H1 (cell line): ENCODE measurements around the gene SLC8A1.

Experiments
- EGR1 ChIP-seq: IDR thresholded peaks from 2 replicates; pipeline ENCODE4 v1.6.1; 2011; ENCODE audit warnings: low read depth, low read length, borderline replicate concordance
- MAFK ChIP-seq: IDR thresholded peaks from 2 replicates; pipeline ENCODE4 v1.6.1; 2012; ENCODE audit warnings: low read depth, mild to moderate bottlenecking, improper control_type of control experiment, low read length
- TAF1 ChIP-seq: IDR thresholded peaks from 2 replicates; pipeline ENCODE4 v1.6.1; 2011; ENCODE audit warnings: mild to moderate bottlenecking, low read depth, low read length
- TF ChIP-seq, protein P1 (sequence below): IDR thresholded peaks from 2 replicates; pipeline ENCODE4 v1.6.1; 2011; ENCODE audit warnings: low read length, improper control_type of control experiment
- TF ChIP-seq, protein P2 (sequence below), 3 experiments: IDR thresholded peaks; 1 replicate in 2 of 3; 2 replicates in 1 of 3; pipeline versions ENCODE4 v1.5.1 to v1.6.1; 2011; ENCODE audit warnings: low read length in 3 of 3, mild to moderate bottlenecking in 3 of 3, inconsistent platforms in 2 of 3, low read depth in 1 of 3, moderate library complexity in 1 of 3; ENCODE audit not compliant: insufficient read depth in 1 of 3; ENCODE audit errors: control extremely low read depth in 1 of 3

DNA sequence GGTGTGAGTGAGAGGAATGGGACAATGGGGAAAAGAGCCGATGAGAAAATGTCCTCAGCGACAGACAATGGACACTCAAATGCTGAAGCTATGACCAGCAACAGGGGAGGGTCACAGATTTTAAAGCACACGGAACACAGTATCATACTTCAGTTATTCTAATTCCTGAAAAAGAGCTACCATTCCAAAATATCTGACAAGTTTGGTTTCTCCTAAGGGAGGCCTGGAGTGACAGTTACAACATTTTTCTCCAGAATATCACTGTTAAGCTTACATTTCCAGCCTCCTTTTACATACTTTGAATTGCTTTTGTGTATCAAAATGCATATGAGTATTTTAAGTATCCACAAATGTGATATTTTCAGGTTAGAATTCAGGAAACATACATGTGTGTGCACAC lies 351.2 kb downstream of the SLC8A1 start:
- no peak for TF ChIP-seq TAF1
- TF ChIP-seq MAFK = no peak
- TF ChIP-seq EGR1 = no peak
- TF ChIP-seq, protein P1, sequence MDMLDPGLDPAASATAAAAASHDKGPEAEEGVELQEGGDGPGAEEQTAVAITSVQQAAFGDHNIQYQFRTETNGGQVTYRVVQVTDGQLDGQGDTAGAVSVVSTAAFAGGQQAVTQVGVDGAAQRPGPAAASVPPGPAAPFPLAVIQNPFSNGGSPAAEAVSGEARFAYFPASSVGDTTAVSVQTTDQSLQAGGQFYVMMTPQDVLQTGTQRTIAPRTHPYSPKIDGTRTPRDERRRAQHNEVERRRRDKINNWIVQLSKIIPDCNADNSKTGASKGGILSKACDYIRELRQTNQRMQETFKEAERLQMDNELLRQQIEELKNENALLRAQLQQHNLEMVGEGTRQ = no peak
- TF ChIP-seq, protein P2, sequence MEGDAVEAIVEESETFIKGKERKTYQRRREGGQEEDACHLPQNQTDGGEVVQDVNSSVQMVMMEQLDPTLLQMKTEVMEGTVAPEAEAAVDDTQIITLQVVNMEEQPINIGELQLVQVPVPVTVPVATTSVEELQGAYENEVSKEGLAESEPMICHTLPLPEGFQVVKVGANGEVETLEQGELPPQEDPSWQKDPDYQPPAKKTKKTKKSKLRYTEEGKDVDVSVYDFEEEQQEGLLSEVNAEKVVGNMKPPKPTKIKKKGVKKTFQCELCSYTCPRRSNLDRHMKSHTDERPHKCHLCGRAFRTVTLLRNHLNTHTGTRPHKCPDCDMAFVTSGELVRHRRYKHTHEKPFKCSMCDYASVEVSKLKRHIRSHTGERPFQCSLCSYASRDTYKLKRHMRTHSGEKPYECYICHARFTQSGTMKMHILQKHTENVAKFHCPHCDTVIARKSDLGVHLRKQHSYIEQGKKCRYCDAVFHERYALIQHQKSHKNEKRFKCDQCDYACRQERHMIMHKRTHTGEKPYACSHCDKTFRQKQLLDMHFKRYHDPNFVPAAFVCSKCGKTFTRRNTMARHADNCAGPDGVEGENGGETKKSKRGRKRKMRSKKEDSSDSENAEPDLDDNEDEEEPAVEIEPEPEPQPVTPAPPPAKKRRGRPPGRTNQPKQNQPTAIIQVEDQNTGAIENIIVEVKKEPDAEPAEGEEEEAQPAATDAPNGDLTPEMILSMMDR (IDR thresholded peaks at IDR 0.05; ENCODE audit: control extremely low read depth in 1 of 3, insufficient read depth in 1 of 3, low read depth in 1 of 3, low read length in 3 of 3) = no peak
